Suprapubic skin (tissue), 3 donors: ENCODE data around the gene BRICD5.

ENCODE experiments used
- POLR2AphosphoS5 ChIP-seq, 3 donors: sonication (generic); formaldehyde crosslinking; IDR thresholded peaks; one replicate each; pipeline ENCODE4 v1.6.1; 2017; ENCODE audit warnings: antibody characterized with exemption in 3 of 3
- TF ChIP-seq, protein P1 (sequence below), 2 donors: fragments of 200-600 bp in 1 of 2; fragments of 450-650 bp in 1 of 2; sonication (generic) in 1 of 2; IDR thresholded peaks; one replicate each; pipeline ENCODE4 v1.5.1; 2016 to 2019; ENCODE audit warnings: antibody characterized with exemption in 2 of 2, mild to moderate bottlenecking in 1 of 2, moderate library complexity in 1 of 2

DNA sequence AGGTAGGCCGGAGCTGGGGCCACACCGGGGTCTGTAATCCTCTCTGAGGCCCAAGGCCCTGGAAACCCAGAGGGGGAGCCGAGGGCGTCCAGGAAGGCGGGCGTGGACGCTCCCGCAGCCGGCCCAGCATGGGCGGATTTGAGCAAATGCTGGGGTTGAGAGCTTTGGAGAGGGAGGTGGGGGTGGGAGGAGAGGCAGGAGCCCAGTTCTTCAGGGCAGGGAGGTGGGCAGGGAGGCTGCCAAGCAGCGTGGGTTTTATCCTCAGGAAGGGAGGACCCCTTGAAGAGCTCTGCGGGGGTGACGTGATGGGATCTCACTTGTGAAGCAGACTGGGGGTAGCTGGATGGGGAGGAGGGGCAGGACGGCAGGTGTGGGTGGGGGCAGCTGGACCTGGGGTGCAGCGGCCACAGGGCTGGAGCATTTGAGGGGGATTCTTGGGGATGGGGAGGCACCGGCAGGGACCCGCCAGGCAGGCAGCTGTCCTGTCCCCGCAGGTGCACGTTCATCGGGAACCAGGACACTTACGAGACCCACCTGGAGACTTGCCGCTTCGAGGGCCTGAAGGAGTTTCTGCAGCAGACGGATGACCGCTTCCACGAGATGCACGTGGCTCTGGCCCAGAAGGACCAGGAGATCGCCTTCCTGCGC lies 37.9 kb downstream of the BRICD5 start:
- no peak for TF ChIP-seq POLR2AphosphoS5 (IDR thresholded peaks at IDR 0.05)
- TF ChIP-seq, protein P1, sequence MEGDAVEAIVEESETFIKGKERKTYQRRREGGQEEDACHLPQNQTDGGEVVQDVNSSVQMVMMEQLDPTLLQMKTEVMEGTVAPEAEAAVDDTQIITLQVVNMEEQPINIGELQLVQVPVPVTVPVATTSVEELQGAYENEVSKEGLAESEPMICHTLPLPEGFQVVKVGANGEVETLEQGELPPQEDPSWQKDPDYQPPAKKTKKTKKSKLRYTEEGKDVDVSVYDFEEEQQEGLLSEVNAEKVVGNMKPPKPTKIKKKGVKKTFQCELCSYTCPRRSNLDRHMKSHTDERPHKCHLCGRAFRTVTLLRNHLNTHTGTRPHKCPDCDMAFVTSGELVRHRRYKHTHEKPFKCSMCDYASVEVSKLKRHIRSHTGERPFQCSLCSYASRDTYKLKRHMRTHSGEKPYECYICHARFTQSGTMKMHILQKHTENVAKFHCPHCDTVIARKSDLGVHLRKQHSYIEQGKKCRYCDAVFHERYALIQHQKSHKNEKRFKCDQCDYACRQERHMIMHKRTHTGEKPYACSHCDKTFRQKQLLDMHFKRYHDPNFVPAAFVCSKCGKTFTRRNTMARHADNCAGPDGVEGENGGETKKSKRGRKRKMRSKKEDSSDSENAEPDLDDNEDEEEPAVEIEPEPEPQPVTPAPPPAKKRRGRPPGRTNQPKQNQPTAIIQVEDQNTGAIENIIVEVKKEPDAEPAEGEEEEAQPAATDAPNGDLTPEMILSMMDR (IDR thresholded peaks at IDR 0.05): no peak
